H1 (cell line): Measurements from ENCODE around the gene NTRK2. TPM values are rescaled to one million over a fixed set of nuclear protein-coding genes. Genes with fewer than 3 reads are reported as not detected.

Experiments
- POLR2A ChIP-seq, 2 experiments: IDR thresholded peaks; 1 replicate in 1 of 2; 2 replicates in 1 of 2; pipeline ENCODE4 v1.6.1; 2011; ENCODE audit warnings: low read depth in 2 of 2, low read length in 2 of 2, mild to moderate bottlenecking in 2 of 2; ENCODE audit errors: control extremely low read depth in 1 of 2
- polyA plus RNA-seq, 7 experiments: library from polyadenylated mRNA; depleted of rRNA in 3 of 7; stranded (reverse) in 5 of 7; unstranded in 2 of 7; fragments of >200 nt in 5 of 7; fragments of 200-250 nt in 2 of 7; gene quantifications; 1 replicate in 5 of 7; 2 replicates in 1 of 7; 4 replicates in 1 of 7; pipeline versions ENCODE4 v1.2.1 to v1.2.3, GENCODE V29; 2011 to 2013; ENCODE audit warnings: missing spikeins in 2 of 7, mixed read lengths in 2 of 7
- total RNA-seq: library from RNA; stranded (reverse); fragmentation: NEBNext Ultra II Directional; extraction: Animal tissue kit (Norgen Biotek cat#: 25700); gene quantifications from 2 replicates; pipeline ENCODE4 v1.2.1, GENCODE V29; 2021

The NTRK2 gene
- total and polyA plus RNA-seq, 2 of the 8 experiments (the other 6 are each of a cell fraction or from before 2014, with no cell fraction given): 0.03 to 0.04 TPM

DNA sequence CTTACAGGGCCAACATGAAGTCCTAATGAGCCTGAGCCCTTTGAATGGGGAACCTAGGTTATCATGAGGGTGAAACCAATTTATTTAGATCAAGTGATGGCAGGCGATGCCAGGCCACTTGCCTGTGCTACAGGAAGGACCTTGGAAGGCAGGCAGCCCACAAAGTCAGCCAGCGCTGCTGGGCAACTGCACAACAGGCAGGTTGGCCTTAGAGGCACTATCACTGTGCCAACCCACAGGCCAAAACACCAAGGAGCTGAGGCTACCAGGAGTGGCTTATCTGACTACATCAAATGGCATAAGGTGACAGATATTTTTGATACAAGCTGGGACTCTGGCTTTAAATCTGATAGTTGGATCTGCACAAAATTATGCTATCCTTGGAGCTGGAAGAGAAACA lies 319.1 kb downstream of the NTRK2 start (continued):
- TF ChIP-seq POLR2A (IDR thresholded peaks at IDR 0.05; ENCODE audit: control extremely low read depth in 1 of 2, low read depth in 2 of 2, low read length in 2 of 2): no peak
